Progenitor cell of endocrine pancreas (in vitro differentiated cells): ENCODE results near the gene ST13. TPM values are rescaled to one million over a fixed set of nuclear protein-coding genes. Genes with fewer than 3 reads are reported as not detected.

Experiments used
- DNase-seq: peaks from one replicate; pipeline ENCODE4 v3.0.0; 2021; ENCODE audit warnings: low spot score; ENCODE audit not compliant: unreplicated experiment
- H3K27ac Mint-ChIP-seq: 2 replicates; pipeline ENCODE4 v1.8.0; 2021; ENCODE audit warnings: mild to moderate bottlenecking, moderate library complexity, mixed read lengths
- H3K27me3 Mint-ChIP-seq: 2 replicates; pipeline ENCODE4 v1.8.0; 2021; ENCODE audit warnings: mixed read lengths
- H3K36me3 Mint-ChIP-seq: 2 replicates; pipeline ENCODE4 v1.8.0; 2022; ENCODE audit warnings: mixed read lengths; ENCODE audit not compliant: insufficient read depth
- H3K4me1 Mint-ChIP-seq: 2 replicates; pipeline ENCODE4 v1.8.0; 2021; ENCODE audit warnings: low read depth, mixed read lengths
- H3K4me3 Mint-ChIP-seq: 2 replicates; pipeline ENCODE4 v1.8.0; 2021; ENCODE audit warnings: low read depth, mild to moderate bottlenecking, moderate library complexity, mixed read lengths
- H3K9me3 Mint-ChIP-seq: 2 replicates; pipeline ENCODE4 v1.8.0; 2021; ENCODE audit warnings: low read depth, mixed read lengths
- CTCF ChIP-seq: fragments of 200-600 bp; sonication (generic); IDR thresholded peaks from one replicate; pipeline ENCODE4 v1.5.0; 2021; ENCODE audit warnings: antibody characterized with exemption, mild to moderate bottlenecking; ENCODE audit not compliant: unreplicated experiment
- total RNA-seq: library from RNA; stranded (reverse); gene quantifications from 2 replicates; pipeline ENCODE4 v1.2.1, GENCODE V29; 2021

Gene ST13
- total RNA-seq, 1 donor from 2014 or later, result 372 TPM

- no peak for TF ChIP-seq CTCF
- peaks cover 16% of the 10 kb centered on the region for H3K4me1 Mint-ChIP-seq
- H3K36me3 Mint-ChIP-seq, result peaks cover 3% of the 10 kb centered on the region
- no peak for DNase-seq
- H3K27me3 Mint-ChIP-seq, result no peaks in the 10 kb centered on the region
- H3K4me3 Mint-ChIP-seq, result peak overlapping the region; percentile 97
- no peaks in the 10 kb centered on the region for H3K9me3 Mint-ChIP-seq
- peak overlapping the region; percentile 41 for H3K27ac Mint-ChIP-seq
These were observed 36.8 kb downstream of the ST13 start for GRCh38 chr22:40819599-40820140.

- H3K36me3 Mint-ChIP-seq, result peaks cover 3% of the 10 kb centered on the region
- peaks cover 16% of the 10 kb centered on the region for H3K4me1 Mint-ChIP-seq
- peak; percentile 44 for TF ChIP-seq CTCF
- DNase-seq, result peak; percentile 79
- H3K9me3 Mint-ChIP-seq, result no peaks in the 10 kb centered on the region
- peak within 1 kb of the TSS; percentile 93 for H3K27ac Mint-ChIP-seq
- peak within 1 kb of the TSS; percentile 97 for H3K4me3 Mint-ChIP-seq
- H3K27me3 Mint-ChIP-seq, result no peaks in the 10 kb centered on the region
These were observed 37.5 kb downstream of the ST13 start, which contains the start of gene SLC25A17 for GRCh38 chr22:40818747-40819598. Gene SLC25A17 (minus strand): TSS chr22:40819346. CDS start chr22:40819248, 98 bp downstream.

GRCh38 chr22:40818192-40818746 lies 38.2 kb downstream of the ST13 start:
- Mint-ChIP-seq H3K36me3 (no peaks in the 10 kb centered on the region), H3K4me1 (peaks cover 16% of the 10 kb centered on the region), H3K9me3 (no peaks in the 10 kb centered on the region), H3K27me3 (no peaks in the 10 kb centered on the region), H3K27ac (peak overlapping the region; percentile 93), H3K4me3 (peak overlapping the region; percentile 97)
- no peak for TF ChIP-seq CTCF
- DNase-seq, result no peak

GRCh38 chr22:40817737-40818136 lies 38.7 kb downstream of the ST13 start:
- Mint-ChIP-seq H3K9me3 (no peaks in the 10 kb centered on the region), H3K4me3 (peak overlapping the region; percentile 97), H3K27ac (peak overlapping the region; percentile 16), H3K4me1 (peaks cover 16% of the 10 kb centered on the region), H3K36me3 (no peaks in the 10 kb centered on the region), H3K27me3 (no peaks in the 10 kb centered on the region)
- no peak for DNase-seq
- no peak for TF ChIP-seq CTCF

GRCh38 chr22:40813912-40814315 lies 42.5 kb downstream of the ST13 start:
- Mint-ChIP-seq H3K4me1 (peaks cover 14% of the 10 kb centered on the region), H3K9me3 (no peaks in the 10 kb centered on the region), H3K27me3 (no peaks in the 10 kb centered on the region), H3K27ac (no peak overlapping the region), H3K36me3 (no peaks in the 10 kb centered on the region), H3K4me3 (no peak overlapping the region)
- no peak for TF ChIP-seq CTCF
- DNase-seq, result no peak
